ENCODE measurements around the gene TFDP2. TPM values are rescaled to one million over a fixed set of nuclear protein-coding genes. Genes with fewer than 3 reads are reported as not detected.
"Not testable (repeated sequence)": the region's sequence is repeated elsewhere in the genome, so short reads cannot be mapped to it uniquely, and the experiment has no call there.

Gene TFDP2
- total RNA-seq, 1 donor from 2014 or later = 22.0 TPM

DNA sequence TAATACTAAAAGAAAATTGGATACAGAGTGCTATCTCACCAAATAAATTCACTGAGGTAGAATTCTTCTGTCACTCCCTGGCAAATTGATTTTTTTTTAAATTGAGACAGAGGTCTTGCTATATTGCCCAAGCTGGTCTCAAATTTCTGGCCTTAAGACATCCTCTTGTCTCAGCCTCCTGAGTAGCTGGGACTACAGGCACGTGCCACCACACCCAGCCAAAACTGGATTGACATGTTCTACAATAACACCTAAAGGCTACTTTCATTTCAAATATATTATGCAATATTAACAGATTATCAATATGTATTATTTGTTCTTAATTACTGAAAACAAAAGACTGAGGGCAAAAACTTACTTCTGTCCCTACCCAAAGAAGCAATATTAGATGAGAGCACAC is 36.7 kb downstream of the TFDP2 start:
- Mint-ChIP-seq H3K36me3 (ENCODE audit: low read depth) (no peaks in the 10 kb centered on the region), H3K27ac (no peak overlapping the region), H3K4me3 (no peak overlapping the region), H3K27me3 (no peaks in the 10 kb centered on the region), H3K4me1 (no peaks in the 10 kb centered on the region), H3K9me3 (peaks cover 3% of the 10 kb centered on the region)
- DNase-seq = no peak
- intact Hi-C loops (cut with micrococcal nuclease) = no loop called here

- DNase-seq = no peak
- H3K27me3 Mint-ChIP-seq = peaks cover 2% of the 10 kb centered on the region
- H3K36me3 Mint-ChIP-seq (ENCODE audit: low read depth) = no peaks in the 10 kb centered on the region
- no peak overlapping the region for H3K4me3 Mint-ChIP-seq
- peaks cover 3% of the 10 kb centered on the region for H3K9me3 Mint-ChIP-seq
- no peaks in the 10 kb centered on the region for H3K4me1 Mint-ChIP-seq
- intact Hi-C loops (cut with micrococcal nuclease) = no loop called here
- H3K27ac Mint-ChIP-seq = no peak overlapping the region
These were observed 42.8 kb downstream of the TFDP2 start for GRCh38 chr3:142106548-142106947.

- Mint-ChIP-seq H3K9me3 (no peaks in the 10 kb centered on the region), H3K4me1 (no peaks in the 10 kb centered on the region), H3K27ac (no peak overlapping the region), H3K36me3 (ENCODE audit: low read depth) (no peaks in the 10 kb centered on the region), H3K27me3 (peaks cover 2% of the 10 kb centered on the region), H3K4me3 (no peak overlapping the region)
- intact Hi-C loops (cut with micrococcal nuclease) = no loop called here
- no peak for DNase-seq
These were observed 43.4 kb downstream of the TFDP2 start for GRCh38 chr3:142105991-142106390.

DNA sequence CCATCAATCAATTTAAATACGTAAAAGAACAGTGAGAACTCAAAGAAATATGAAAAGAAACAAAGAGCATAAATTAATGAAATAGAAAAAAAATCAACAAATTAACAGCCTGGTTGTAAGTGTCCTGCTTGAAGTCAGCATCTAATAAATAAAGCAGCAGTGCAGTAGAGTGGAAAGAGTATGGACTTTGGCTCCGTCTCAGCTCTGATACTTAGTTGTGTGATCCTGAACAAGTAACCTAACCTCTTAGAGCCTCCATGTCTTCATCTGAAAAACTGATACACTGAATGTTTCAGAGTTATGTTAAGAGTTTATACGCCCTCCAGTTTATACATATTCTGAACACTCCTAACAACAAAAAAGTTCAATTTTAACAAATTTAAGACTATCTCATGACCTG is 44.6 kb downstream of the TFDP2 start:
- no peaks in the 10 kb centered on the region for H3K9me3 Mint-ChIP-seq
- no peak for DNase-seq
- H3K36me3 Mint-ChIP-seq (ENCODE audit: low read depth) = no peaks in the 10 kb centered on the region
- H3K27ac Mint-ChIP-seq = no peak overlapping the region
- no peak overlapping the region for H3K4me3 Mint-ChIP-seq
- peaks cover 2% of the 10 kb centered on the region for H3K27me3 Mint-ChIP-seq
- intact Hi-C loops (cut with micrococcal nuclease) = no loop called here
- H3K4me1 Mint-ChIP-seq = no peaks in the 10 kb centered on the region

DNA sequence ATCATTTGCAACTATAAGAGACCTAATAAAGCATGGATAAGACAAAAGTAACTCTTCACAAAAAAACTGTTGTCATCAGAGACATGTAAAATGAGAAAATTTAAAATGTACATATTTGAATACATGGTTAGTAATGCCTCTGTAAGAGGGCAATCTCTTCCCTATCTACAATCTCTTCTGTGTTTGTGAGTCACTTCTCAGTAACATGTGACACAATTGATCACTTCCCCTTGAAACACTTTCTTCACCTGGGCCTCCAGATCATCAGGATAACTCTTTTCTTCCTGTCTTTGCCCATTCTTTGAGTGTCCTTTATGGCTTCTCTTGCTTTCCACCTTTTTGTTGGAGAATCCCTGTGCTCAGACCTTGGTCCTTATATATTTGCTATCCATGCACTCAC is 50.4 kb downstream of the TFDP2 start:
- H3K4me1 Mint-ChIP-seq = peaks cover 5% of the 10 kb centered on the region
- intact Hi-C loops (cut with micrococcal nuclease) = no loop called here
- H3K36me3 Mint-ChIP-seq (ENCODE audit: low read depth) = no peaks in the 10 kb centered on the region
- H3K27me3 Mint-ChIP-seq = no peaks in the 10 kb centered on the region
- H3K4me3 Mint-ChIP-seq = no peak overlapping the region
- DNase-seq = no peak
- no peak overlapping the region for H3K27ac Mint-ChIP-seq
- H3K9me3 Mint-ChIP-seq = no peaks in the 10 kb centered on the region

GRCh38 chr3:142097099-142097843 is 52.1 kb downstream of the TFDP2 start:
- Mint-ChIP-seq H3K27me3 (no peaks in the 10 kb centered on the region), H3K4me3 (no peak overlapping the region), H3K4me1 (peaks cover 5% of the 10 kb centered on the region), H3K36me3 (ENCODE audit: low read depth) (no peaks in the 10 kb centered on the region), H3K27ac (no peak overlapping the region), H3K9me3 (no peaks in the 10 kb centered on the region)
- DNase-seq = no peak
- intact Hi-C loops (cut with micrococcal nuclease) = no loop called here

- no peak overlapping the region for H3K4me3 Mint-ChIP-seq
- H3K27me3 Mint-ChIP-seq = no peaks in the 10 kb centered on the region
- no peaks in the 10 kb centered on the region for H3K9me3 Mint-ChIP-seq
- H3K36me3 Mint-ChIP-seq (ENCODE audit: low read depth) = no peaks in the 10 kb centered on the region
- DNase-seq = no peak
- H3K4me1 Mint-ChIP-seq = peaks cover 5% of the 10 kb centered on the region
- intact Hi-C loops (cut with micrococcal nuclease) = no loop called here
- no peak overlapping the region for H3K27ac Mint-ChIP-seq
These were observed 53.5 kb downstream of the TFDP2 start for GRCh38 chr3:142095841-142096240.

- H3K4me1 Mint-ChIP-seq; intact Hi-C loops (cut with micrococcal nuclease); H3K9me3 Mint-ChIP-seq; H3K4me3 Mint-ChIP-seq; H3K27ac Mint-ChIP-seq; H3K36me3 Mint-ChIP-seq (ENCODE audit: low read depth); H3K27me3 Mint-ChIP-seq; DNase-seq: not testable (repeated sequence)
These were observed 60.4 kb downstream of the TFDP2 start for GRCh38 chr3:142088925-142089324.

DNA sequence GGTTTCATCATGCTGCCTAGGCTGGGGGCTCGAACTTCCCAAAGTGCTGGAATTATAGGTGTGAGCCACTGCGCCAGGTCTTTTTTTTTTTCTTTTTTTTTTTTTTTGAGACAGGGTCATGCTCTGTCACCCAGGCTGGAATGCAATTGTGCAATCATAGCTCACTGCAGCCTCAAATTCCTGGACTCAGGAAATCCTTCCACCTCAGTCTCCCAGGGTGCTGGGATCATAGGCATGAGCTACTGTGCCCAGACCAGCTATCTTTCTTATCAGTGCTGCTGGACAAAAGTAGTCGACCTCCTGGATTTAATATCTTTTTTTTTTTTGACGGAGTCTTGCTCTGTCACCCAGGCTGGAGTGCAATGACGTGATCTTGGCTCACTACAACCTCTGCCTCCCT is 60.8 kb downstream of the TFDP2 start:
- Mint-ChIP-seq H3K27me3 (peaks cover 3% of the 10 kb centered on the region), H3K4me3 (no peak overlapping the region), H3K9me3 (no peaks in the 10 kb centered on the region), H3K36me3 (ENCODE audit: low read depth) (no peaks in the 10 kb centered on the region), H3K4me1 (no peaks in the 10 kb centered on the region), H3K27ac (no peak overlapping the region)
- no peak for DNase-seq
- intact Hi-C loops (cut with micrococcal nuclease) = no loop called here

DNA sequence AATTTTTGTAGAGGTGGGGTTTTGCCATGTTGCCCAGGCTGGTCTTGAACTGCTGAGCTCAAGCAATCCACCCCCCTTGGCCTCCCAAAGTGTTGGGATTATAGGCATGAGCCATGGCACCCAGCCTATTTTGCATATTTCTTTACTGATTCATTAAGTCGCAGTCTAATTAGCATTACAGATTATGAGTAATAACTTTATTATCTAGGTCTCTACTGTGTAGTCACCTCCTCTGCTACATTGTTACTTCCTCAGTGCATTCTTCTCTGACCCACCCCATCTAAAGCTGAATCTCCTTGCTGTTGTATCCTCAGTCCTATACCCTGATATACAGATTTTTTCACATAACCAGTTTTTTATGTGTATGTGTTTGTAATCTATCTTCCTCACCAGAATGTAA is 61.7 kb downstream of the TFDP2 start:
- H3K4me1 Mint-ChIP-seq = no peaks in the 10 kb centered on the region
- no peak overlapping the region for H3K27ac Mint-ChIP-seq
- H3K4me3 Mint-ChIP-seq = no peak overlapping the region
- peaks cover 4% of the 10 kb centered on the region for H3K27me3 Mint-ChIP-seq
- H3K36me3 Mint-ChIP-seq (ENCODE audit: low read depth) = no peaks in the 10 kb centered on the region
- intact Hi-C loops (cut with micrococcal nuclease) = no loop called here
- no peaks in the 10 kb centered on the region for H3K9me3 Mint-ChIP-seq
- no peak for DNase-seq

DNA sequence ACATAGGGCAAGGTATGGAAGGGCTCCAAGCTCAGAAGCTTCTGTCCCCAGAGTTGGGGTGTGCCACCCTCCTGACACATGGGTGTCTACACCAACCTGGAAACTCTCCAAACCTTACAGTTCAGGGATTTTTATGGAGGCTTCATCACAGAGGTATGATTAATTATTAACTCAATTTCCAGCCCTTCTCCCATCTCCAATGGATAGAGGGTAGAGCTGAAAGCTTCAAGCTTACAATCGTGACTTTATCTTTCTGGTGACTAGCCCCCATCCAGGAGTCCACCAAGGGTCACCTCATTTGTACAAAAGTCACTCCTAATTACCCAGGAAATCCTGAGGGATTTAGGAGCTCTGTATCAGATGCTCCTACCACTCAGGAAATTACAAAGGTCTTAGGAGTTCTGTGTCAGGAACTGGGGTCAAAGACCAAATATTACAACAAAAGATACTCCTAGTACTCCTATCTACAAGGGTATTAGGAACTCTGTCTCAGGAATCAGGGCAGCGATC is 62.7 kb downstream of the TFDP2 start:
- Mint-ChIP-seq H3K27me3 (peaks cover 4% of the 10 kb centered on the region), H3K36me3 (ENCODE audit: low read depth) (no peaks in the 10 kb centered on the region), H3K4me1 (no peaks in the 10 kb centered on the region)

DNA sequence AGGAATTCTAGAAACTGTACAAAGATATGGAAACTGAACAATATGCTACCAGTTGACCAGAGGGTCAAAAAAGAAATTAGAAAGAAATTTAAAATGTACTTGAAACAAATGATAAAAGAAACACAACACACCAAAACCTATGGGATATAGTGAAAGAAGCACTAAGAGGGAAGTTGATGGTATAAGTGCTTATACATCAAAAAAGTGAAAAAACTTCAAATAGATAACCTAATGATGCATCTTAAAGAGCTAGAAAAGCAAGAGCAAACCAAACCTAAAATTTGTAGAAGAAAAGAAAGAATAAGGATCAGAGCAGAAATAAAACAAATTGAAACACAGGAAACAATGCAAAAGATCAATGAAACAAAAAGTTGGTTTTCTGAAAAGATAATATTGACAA is 68.2 kb downstream of the TFDP2 start:
- H3K4me3 Mint-ChIP-seq = no peak overlapping the region
- H3K27ac Mint-ChIP-seq = no peak overlapping the region
- no peak for DNase-seq
- H3K4me1 Mint-ChIP-seq = no peaks in the 10 kb centered on the region
- no peaks in the 10 kb centered on the region for H3K36me3 Mint-ChIP-seq (ENCODE audit: low read depth)
- H3K9me3 Mint-ChIP-seq = peaks cover 5% of the 10 kb centered on the region
- intact Hi-C loops (cut with micrococcal nuclease) = no loop called here
- H3K27me3 Mint-ChIP-seq = peaks cover 4% of the 10 kb centered on the region

More for the DNA sequence above, 62.7 kb downstream of the TFDP2 start:
- intact Hi-C loops (cut with micrococcal nuclease) = no loop called here
- DNase-seq = no peak
- H3K9me3 Mint-ChIP-seq = no peaks in the 10 kb centered on the region
- no peak overlapping the region for H3K4me3 Mint-ChIP-seq
- H3K27ac Mint-ChIP-seq = no peak overlapping the region

- Mint-ChIP-seq H3K9me3 (peaks cover 5% of the 10 kb centered on the region), H3K36me3 (ENCODE audit: low read depth) (no peaks in the 10 kb centered on the region), H3K4me1 (no peaks in the 10 kb centered on the region), H3K27ac (no peak overlapping the region), H3K27me3 (peaks cover 1% of the 10 kb centered on the region), H3K4me3 (no peak overlapping the region)
- no peak for DNase-seq
- intact Hi-C loops (cut with micrococcal nuclease) = no loop called here
These were observed 71.4 kb downstream of the TFDP2 start for GRCh38 chr3:142077859-142078500.

DNA sequence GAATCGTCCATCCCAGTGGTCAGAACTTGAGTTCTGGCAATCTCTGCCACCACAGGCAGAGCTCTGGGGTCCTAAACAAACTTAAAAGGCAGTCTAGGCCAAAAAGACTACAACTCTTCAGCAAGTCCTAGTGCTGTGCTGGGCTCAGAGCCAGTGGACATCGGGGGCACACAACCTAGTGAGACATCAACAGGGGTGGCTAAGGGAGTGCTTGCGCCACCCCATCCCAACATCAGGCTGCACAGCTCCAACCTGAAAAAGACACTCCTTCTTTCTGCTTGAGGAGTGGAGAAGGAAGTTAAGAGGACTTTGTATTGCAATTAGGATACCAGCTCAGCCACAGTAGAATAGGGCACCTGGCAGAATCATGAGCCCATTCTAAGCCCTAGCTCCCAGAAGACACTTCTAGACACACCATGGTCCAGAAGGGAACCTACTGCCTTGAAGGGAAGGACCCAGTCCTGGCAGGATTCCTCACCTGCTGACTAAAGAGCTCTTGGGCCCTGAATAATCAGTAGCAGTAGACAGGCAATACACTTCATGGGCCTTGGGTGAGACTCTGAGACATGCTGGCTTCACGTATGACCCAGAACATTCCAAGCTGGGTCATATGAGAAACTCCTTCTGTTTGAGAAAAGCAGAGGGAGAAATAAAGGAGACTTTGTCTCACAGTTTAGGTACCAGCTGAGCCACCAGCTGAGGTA is 72.0 kb downstream of the TFDP2 start:
- Mint-ChIP-seq H3K27ac (no peak overlapping the region), H3K9me3 (peaks cover 5% of the 10 kb centered on the region), H3K27me3 (no peaks in the 10 kb centered on the region), H3K36me3 (ENCODE audit: low read depth) (no peaks in the 10 kb centered on the region), H3K4me1 (no peaks in the 10 kb centered on the region), H3K4me3 (no peak overlapping the region)
- DNase-seq = no peak
- intact Hi-C loops (cut with micrococcal nuclease) = no loop called here
